ENCODE results near the gene FOXI2. TPM values are rescaled to one million over a fixed set of nuclear protein-coding genes. Genes with fewer than 3 reads are reported as not detected.

The FOXI2 gene
- total RNA-seq: 0.23 TPM

DNA sequence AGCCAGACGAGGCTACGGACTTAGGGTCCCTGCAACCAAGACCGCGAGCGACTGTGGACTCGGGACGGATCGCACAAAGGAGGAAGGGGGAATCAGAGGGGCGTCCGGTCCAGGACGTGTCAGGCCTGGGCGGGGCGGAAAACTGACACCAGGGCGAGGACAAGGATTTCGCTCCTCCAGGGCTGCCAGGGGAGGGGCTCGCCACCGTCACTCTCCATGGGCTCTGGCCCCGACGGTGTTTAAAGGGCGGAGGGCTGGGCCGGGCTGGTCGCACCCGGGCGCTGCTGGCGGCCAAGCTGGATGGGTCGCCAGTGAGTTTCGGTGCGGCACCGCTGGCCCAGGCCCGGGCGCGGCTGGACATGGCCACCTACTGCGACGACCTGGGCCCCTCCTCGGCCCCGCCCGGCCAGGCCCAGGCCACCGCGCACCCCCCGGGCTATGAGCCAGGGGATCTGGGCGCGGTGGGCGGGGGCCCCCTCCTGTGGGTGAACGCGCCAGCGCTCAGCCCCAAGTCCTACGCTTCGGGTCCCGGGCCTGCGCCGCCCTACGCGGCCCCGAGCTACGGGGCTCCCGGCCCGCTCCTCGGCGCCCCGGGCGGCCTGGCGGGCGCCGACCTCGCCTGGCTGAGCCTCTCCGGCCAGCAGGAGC lies at the start of gene FOXI2:
Gene FOXI2, plus strand, starts transcription at position 271 of the 648 bp plus-strand sequence. Its CDS starts 89 bp downstream, at position 360.
- no peak for DNase-seq (ENCODE audit: low spot score)

DNA sequence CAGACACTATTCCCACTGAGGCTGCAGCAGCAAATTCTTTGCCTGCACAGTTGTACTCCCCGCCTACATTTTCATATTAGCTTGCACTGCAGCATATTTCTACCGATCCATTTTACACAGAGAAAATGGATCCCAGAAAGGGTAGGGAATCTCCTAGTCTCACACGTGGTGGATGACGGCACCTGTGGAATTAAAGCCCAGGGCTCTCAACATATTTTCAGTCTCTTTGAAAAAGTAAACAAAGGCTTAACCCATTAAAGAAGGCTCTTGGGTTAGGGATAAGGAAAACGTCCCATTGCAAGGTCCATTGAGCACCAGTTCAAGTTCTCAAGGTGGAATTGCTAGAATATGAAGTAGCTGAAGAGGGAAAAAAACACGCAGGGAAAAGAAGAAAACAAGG lies 49.4 kb upstream of the FOXI2 start:
- DNase-seq (ENCODE audit: low spot score): no peak

DNA sequence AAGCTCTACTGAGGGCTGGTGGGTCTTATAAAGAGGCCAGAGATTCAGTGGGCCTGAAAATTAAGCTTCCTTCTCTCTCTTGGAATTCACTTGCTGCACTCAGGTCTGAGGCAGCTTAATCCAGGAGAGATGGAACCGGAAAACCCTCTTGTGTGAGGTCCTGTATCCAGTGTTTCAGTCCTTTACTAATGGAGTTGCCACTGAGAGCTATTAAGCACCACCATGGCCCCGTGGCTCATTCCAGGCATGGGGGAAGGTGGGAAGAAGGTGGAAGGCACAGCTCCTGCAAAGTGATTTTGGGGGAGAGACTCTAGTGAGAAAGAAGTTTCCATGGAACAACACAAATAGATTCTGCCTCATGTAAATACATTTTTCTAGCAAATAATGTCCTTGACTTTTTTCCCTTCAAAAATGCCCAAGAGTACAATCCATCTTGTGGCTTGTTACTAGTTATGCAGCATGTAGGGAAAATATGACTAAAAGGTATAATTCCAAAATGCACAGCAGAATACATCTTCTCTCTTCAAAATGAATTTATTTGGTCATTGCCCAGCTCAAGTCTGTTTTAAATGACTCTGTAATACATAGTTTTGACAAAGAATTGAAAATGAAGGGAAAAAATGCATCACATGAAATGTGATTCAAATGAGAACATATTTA lies 46.7 kb upstream of the FOXI2 start:
- no peak for DNase-seq (ENCODE audit: low spot score)

DNA sequence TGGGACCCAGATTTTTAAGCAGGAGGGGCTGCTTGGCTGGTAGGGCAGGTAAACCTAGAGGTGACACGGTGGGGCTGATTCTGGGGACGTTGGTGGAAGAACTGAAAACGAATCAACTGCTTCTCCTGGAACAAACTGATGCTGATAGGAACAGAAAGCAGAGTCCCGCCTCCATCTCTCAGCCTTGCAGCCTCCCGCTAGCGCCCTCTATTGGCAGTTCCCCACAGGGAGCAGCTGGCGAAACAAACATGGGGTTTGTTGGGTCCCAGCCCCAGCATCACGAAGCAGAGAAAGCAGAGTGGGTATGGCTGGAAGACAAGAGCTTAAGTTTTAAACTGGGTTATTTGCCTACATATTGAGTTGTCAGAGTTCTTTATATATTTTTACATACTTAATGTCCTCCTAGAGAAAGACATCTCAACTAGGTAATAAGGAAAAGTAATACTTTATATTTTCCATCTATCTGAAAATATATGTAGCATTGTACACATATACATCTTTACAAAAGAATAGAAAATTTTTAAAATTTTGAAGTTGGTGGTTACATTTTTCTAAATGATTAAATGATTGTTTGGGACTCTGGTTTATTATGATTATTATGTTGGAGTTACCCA lies 42.3 kb upstream of the FOXI2 start:
- DNase-seq (ENCODE audit: low spot score): no peak

DNA sequence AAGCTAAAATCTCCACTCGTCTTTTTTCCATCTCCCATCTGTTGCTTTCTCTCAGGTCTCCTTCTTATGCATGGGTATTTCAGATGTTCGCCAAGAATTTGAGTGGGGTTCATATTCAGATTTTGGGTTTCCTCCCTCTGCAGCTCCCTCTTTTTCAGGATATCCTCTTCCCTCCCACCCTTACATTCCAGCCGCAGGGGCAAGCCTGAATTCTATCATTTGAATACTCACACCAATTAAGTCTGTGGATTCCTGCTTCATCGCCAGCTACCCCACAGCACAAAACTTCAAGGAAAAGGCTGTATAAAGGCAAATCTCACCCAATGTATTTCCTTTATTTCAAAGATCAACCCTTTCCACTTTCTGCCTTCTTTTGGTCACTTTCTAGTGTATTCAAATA lies 41.6 kb upstream of the FOXI2 start:
- DNase-seq (ENCODE audit: low spot score): no peak

DNA sequence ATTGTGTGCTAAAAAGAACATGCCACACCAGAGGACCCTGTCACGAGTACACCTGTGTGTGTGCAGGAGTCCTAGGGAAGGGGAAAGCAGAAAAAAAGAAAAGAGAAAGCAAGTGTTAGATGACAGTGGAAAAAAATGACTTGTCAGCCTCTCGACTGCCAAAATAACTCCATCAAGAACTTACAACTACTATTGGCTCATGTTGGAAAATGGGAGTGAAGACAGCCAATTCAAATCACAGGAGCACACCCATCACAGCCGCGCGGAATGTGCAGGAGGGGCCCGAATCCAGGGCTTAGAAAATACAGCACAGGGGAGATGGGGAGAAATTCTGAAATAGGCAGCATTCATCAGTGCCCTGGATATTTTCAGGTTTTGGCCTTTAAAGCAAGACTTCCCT lies 38.1 kb upstream of the FOXI2 start:
- no peak for DNase-seq (ENCODE audit: low spot score)

DNA sequence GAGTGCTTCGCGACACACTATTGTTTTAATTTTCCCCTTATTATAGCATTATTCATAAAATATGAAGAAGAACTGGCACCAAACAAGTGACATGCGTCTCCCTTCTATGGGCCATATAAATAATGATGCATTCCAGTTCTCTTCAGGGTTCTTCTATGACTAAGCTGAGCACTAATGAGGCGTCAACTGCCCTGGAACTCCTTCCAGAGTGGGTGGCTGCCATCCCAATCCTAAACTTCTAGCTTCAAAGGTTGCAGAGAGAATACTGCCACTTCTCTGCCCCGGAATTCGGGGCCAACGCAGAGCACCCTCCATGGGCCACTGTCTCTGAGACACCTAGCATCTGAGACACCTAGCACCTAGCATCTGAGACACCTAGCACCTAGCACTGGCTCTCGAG lies 37.7 kb upstream of the FOXI2 start:
- DNase-seq (ENCODE audit: low spot score): no peak

DNA sequence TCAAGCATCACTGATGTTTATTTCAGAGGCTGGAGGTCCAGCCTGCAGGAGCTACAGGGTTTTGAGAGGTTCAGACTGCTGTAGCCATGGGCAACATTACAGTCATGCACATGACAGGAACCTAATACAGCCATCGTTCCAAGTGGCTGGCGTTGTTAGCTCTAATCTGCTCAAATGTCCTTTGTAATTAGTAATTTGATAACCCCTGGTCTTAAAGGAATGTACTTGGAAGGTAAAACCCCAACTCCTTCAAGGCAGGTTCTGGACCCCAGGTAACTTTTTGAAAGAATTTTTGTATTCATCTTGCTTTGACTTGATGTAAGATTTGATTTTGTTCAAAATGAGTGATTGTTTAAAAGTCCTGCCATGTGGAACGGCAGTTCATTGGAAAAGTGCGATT lies 34.7 kb upstream of the FOXI2 start:
- no peak for DNase-seq (ENCODE audit: low spot score)

DNA sequence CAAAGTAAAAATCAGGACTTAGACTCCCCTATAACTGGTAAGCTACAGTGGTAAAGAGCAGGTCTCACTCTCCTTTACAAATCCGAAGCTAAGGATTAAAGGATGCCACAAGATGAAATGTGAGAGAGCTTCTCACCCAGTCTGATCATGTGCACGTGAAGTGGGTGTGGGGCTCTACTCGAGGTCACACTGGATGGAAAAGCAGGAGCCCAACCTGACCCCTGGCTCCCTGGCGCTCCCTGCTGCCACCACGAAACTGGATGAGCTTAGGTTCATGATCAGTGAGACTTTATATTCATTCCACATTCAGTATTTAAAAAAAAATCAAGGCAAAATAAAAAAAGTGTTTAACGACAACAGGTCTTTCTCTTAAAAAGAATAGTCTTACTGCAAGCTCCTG lies 21.7 kb upstream of the FOXI2 start:
- no peak for DNase-seq (ENCODE audit: low spot score)

DNA sequence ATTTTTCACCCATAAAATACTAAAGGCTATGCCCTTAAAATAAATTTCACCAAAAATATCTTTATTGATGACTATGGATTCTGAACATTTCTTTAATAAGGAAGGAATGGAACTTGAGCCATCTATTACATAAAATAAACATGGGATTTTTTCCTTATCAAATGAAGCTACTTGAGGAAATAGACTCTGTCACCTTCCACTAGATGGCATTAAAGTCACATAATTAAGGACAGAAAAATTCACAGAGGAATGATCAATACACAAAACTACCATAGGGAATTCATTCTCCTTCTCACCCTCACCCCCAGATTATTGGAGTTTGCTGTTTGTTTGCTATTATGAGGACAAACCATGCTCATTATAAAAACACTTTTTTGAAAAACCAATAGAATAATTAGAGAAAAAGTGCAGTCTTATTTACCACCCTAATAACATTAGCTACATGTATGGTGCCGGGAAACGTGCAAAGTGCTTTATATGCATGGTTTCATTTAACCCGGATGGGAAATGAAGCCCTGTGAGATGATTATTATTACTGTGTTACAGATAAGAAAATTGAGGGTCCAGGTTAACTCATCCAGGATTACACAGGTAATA lies 21.1 kb upstream of the FOXI2 start:
- no peak for DNase-seq (ENCODE audit: low spot score)

DNA sequence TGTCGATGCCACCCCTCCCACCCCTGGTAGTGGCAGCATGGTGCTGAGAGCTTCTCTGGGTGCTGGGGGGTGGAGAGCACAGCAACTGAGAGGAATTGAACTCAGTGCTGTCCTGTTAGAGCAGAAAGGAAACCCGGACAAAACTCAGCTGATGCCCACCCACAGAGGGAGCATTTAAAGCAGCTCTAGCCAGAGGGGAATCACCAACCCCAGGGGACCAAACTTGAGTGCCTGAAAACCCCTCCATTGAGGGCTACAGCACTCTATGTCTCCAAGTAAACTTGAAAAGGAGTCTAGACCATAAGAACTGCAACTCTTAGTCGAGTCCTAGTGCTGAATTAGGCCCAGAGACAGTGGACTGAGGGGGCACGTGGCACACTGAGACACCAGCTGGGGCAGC lies 16.8 kb upstream of the FOXI2 start:
- no peak for DNase-seq (ENCODE audit: low spot score)

DNA sequence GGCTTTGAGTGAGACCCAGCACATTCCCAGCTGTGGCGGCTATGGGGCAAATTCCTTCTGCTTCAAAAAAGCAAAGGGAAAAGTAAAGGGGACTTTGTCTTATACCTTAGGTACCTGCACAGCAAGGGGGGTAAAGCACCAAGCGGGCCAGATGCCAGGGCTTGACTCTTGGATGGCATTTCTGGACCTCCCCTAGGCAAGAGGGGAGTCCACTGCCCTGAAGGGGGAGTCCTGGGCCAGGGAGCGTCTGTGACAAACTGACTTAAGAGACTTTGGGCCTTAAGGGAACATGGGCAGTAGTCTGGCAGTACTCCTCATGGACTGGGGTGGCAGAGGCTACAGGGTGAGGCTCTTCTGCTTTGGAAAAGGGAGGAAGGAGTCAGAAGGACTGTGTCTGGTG lies 16.1 kb upstream of the FOXI2 start:
- no peak for DNase-seq (ENCODE audit: low spot score)

DNA sequence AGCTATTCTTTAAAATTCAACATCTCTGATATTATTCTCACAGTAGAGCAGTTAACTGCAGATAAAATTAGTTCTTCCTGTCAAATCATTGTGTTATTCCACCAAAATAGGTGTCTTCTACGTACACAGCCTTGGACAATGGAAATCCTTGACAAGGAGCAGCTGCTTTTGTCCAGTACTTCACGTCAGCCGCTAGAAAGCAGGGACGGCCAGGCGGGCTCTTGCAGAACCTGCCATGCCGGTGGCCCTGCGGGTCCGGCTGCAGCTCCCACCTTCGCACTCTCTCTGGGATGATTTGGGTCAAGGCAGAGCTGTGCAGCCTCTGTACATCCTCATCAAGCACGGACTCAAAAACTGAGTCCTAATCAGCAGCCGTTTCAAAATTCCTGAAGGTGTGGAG lies 2.2 kb upstream of the FOXI2 start:
- no peak for DNase-seq (ENCODE audit: low spot score)

DNA sequence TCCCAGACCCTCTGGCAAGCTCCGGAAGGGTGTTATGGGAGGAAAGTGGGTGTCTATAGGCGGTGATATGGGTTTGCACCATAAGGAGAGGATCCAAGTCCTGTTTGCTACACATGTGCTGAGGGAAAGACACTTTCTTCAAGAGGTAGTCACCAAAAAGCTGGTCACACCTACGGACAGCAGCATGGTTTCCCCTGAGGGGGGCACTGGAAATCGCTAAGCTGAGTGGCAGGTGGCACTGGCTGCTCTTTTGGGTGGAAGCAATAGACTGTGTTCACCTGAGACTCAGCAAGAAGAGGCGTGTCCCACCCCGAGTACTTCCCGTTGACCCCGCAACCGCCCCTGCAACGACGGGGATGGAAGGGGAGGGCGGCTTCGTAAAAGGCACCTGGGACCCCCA lies 1.8 kb upstream of the FOXI2 start:
- DNase-seq (ENCODE audit: low spot score): no peak

DNA sequence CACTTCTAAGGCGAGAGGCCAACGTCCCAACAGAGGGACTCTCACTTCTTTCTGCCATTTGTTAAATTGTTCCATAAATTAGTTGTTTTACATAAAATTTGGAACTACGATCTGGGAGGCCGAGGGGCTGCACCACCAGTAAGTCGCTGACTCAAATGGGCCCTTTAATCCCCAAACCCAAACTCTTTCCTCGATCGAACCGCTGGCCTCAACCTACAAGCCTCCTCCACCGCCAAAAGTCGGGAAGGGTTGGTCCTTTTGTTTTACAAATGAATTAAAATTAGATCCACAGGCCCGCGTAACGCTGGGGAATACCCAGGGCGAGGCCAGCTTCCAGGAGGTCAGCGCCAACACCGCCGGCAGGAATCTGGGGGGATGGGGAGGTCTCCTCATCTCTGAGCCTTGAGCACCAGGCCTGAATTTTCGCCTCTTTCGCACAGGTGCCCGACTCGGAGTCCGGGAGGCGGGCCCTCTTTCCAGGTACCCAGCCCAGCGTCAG lies 1.2 kb upstream of the FOXI2 start:
- no peak for DNase-seq (ENCODE audit: low spot score)

DNA sequence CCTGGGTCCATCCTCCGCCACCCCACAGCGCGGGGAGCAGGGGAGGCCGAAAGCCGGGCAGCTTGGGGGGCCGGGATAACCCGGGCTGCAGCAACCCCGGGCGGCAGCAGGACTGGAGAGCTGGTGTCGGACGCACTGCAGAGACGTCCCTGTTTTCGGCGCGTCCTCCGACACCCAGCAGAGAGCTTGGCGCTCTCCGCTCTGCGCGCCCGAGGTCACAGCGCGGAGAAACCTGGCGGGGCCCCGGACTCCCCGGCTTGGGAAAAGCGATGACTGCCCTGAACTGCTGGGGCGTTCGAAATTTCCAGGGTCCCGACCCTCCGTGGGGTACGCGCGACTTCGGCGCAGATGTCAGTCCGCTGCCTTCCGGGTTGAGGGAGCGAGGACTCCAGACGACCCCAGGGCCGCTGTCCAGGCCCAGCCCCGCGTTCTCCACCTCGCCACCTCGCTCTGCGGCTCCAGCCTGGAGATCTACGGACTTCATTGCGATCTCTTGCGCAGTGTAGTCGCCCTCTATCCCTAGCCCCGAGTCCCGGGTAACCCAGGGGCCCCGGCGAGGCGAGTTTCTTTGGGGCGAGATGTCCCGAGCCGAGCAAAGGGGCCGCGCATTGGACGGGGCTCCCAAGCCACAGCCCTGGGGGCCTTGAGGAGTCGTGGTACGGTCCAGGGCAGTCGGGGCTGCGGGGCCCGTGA lies 617 bp upstream of the FOXI2 start:
- DNase-seq (ENCODE audit: low spot score): no peak

DNA sequence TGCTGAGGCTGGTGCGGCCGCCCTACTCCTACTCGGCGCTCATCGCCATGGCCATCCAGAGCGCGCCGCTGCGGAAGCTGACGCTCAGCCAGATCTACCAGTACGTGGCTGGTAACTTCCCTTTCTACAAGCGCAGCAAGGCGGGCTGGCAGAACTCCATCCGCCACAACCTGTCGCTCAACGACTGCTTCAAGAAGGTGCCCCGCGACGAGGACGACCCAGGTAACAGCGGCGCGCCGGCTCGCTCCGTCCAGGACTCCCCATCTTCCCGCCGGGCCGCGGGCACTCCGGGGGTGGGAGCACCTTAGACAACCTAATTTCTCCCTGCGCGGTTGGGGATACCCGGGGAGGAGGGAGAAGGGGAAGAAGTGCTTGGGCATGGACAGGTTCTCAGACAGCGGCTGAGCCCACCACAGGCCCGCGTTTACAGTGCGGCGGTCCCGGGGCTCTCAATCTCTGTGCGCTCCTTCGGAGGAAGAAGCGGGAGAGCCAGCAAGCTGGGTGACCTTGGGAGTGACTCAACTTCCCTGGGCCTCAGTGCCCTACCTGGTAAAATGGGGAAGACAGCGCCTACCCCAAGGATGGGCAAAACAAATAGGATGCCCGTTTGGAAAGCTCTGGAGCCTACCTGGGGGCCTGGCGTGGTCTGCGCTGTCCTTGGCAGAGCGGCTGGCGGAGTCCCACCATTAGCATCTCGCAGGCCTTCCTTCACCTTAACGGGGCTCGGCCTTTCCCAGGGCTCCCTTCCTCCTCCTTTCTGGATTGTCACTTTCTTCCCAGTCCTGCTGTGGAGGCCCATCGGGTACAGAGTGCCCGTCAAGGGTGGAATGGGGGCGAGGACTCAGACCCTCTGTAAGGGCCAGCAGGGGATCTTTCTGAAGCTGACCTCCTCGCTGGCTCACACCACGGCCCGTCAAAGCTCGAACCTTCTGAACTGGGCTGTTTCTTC lies 852 bp downstream of the FOXI2 start:
- no peak for DNase-seq (ENCODE audit: low spot score)

DNA sequence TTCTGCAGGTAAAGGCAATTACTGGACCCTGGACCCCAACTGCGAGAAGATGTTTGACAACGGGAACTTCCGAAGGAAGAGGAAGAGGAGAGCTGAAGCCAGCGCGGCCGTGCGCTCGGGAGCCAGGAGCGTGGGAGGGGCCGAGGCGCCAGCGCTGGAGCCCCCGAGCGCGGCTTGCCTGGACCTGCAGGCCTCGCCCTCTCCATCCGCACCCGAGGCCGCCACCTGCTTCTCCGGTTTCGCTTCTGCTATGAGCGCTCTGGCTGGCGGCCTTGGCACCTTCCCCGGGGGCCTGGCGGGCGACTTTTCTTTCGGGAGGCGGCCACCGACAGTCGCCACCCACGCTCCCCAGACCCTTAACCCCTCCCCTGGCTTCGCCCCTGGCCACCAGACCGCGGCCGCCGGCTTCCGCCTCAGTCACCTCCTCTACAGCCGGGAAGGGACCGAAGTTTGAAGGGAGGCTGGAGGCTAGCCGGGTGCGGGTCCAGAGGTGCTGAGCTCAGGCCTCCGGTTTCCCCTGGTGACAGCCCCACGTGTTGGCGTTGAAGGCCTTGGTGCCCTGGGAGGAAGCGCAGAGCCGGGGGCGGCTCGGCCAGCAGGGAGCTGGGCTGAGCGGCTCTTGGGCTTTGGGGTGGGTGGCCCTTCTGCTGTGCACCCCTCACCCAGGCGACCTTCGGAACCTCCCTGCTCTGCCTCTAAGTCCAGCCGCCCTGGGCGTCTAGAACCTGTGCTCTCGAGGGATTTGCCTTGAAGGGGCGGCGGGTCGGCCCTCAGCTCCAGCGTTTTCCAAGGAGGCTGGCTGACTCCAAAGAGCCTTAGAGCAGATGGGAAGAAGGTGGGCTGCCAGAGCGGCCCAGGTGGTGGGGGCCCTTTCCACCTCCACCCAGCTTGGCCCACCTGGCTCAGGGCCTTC lies 1.8 kb downstream of the FOXI2 start:
- DNase-seq (ENCODE audit: low spot score): no peak

DNA sequence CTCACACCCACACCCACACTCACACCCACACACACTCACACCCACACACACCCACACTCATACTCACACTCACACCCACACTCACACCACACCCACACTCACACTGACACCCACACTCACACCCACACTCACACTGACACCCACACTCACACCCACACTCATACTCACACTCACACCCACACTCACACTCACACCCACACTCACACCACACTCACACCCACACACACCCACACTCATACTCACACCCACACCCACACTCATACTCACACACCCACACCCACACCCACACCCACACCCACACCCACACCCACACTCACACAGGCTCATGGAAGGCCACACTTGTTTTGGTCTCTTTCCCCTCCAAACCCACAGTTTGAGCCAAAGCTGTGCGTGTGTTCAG lies 2.9 kb downstream of the FOXI2 start:
- no peak for DNase-seq (ENCODE audit: low spot score)

DNA sequence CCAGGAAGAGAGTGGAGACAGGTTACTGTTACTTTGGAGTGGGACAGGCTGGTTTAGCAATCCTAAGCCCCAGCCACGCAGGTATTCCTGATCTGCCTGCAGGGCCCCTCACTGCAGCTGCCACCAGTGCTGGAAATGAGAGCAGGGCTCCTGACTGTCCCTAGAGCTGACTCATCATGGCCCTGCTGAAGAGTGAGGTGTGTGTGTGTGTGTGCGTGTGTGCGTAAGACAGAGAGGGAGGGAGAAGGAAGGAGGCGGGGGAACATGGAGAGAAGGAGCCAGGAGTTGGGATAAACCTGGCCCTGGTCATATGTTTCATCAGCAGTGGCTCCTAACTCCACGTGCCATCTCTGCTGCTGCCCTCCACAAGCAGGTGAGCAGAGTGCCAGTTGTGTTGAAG lies 3.6 kb downstream of the FOXI2 start:
- DNase-seq (ENCODE audit: low spot score): no peak
